HG03280 (cell line): ENCODE measurements around the gene LIFR.
"Not testable (repeated sequence)": the region's sequence is repeated elsewhere in the genome, so short reads cannot be mapped to it uniquely, and the experiment has no call there.

ENCODE experiments used
- ATAC-seq: cut with Tn5 transposase; IDR thresholded peaks from one replicate; pipeline ENCODE4 v1.9.1; 2021; ENCODE audit warnings: mild to moderate bottlenecking, moderate library complexity; ENCODE audit not compliant: unreplicated experiment

LIFR gene

GRCh38 chr5:38582975-38583319 lies 26.5 kb upstream of the LIFR start:
- ATAC-seq, result no peak

- ATAC-seq, result no peak
Measured at GRCh38 chr5:38582293-38582974, 26.0 kb upstream of the LIFR start.

DNA sequence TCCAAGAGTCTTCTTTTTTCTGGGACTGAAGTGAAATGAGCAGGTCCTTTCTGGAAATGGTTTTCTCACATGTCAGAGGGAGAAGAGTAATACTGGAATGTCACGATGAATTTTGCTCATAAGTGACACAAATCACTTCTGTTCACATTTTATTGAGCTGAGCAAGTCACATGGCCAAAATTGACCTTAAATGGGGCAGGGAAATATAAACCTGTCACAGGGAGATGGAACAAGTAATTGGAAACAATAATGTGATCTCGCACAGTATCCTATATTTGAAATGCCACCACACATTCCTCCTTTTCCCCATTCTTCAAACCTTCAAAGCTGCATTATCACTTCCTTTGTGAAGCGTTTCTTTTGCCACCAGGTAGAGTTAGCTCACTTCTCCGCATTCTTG lies 25.2 kb upstream of the LIFR start:
- no peak for ATAC-seq

DNA sequence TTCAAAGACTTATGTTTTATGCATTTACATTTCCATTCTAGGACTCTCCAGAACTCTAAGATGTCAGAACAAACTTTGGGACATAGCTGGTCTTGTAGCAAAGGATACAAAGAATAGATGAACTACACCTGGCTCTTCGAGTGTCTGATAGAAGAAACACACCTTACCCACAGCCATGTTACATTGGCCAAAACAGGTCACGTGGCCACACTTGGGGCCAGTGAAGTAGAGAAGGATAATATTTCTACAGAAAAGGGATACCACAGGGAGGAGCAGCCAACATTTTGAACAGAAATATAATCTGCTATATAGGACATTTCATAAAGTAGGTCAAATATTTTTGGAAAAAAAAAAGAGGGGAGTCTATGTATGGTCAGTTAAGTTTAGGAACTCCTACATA lies 22.7 kb upstream of the LIFR start:
- no peak for ATAC-seq

GRCh38 chr5:38576961-38577684 lies 20.7 kb upstream of the LIFR start:
- ATAC-seq, result no peak

DNA sequence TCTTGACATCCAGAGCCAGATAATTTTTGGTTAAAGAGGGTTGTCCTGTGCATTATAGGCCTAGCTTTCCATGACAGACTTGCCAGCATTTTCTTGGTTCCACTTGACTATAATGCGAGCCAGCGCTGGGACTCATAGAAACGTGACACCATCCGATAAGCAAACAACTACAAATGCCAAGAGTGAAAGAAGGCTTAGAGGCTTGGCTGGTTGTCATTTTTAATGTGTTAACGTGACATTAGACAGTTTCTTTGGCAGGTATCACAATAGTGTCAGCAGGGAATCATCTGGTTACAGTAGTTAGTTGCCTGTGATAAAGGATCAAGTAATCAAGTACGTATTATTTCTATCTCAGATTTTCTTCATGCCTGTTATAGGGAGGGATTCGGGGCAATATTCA lies 20.0 kb upstream of the LIFR start:
- ATAC-seq, result no peak

GRCh38 chr5:38575476-38575875 lies 19.0 kb upstream of the LIFR start:
- ATAC-seq, result no peak

- no peak for ATAC-seq
Measured at GRCh38 chr5:38574009-38574408, 17.6 kb upstream of the LIFR start.

DNA sequence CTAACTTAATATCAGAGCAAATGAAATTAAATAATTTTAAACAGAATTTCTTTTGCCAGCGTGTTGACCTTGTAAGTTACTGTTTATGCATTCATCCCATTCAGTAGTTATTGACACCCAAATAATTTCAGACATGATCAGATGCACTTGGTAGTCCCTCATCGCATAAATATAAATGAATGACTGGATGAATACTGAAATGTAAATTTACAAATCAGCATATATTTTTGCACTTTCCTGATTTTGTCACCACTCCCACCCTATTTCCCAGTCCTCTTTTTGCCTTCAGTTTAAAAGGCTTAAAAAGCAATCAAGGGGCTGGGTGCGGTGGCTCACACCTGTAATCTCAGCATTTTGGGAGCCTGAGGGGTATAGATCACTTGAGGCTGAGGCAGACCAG lies 17.1 kb upstream of the LIFR start:
- no peak for ATAC-seq

DNA sequence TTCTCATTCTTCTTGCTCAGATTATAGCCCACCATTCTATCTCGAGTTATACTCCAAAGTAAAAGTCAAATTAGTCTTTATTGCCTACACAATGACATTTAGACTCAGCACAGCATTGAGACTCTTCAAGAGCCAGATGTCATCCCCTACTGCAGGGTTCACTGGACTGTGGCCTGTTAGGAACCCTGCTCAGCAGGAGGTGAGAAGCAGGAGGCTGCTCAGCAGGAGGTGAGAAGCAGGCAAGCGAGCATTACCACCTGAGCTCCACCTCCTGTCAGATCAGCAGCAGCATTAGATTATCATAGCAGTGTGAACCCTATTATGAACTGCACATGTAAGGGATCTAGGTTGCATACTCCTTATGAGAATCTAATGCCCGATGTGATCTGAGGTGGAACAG lies 12.7 kb upstream of the LIFR start:
- ATAC-seq, result no peak

DNA sequence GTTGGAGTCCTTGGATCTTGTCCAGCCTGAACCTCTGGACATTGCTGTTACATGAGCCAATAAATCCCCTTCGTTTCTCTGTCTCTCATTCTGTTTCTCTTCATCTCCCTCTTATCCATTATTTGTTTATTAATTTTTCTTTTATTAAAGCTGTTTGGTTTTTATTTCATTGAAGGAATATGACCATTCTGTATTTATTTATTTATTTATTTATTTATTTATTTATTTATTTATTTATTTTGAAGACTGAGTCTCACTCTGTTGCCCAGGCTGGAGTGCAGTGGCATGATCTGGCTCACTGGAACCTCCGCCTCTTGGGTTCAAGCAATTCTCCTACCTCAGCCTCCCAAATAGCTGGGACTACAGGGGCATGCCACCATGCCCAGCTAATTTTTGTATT lies 10.9 kb upstream of the LIFR start:
- ATAC-seq, result not testable (repeated sequence)

- no peak for ATAC-seq
Measured at GRCh38 chr5:38563624-38564023, 7.2 kb upstream of the LIFR start.

GRCh38 chr5:38562444-38563210 lies 6.2 kb upstream of the LIFR start:
- ATAC-seq, result no peak

DNA sequence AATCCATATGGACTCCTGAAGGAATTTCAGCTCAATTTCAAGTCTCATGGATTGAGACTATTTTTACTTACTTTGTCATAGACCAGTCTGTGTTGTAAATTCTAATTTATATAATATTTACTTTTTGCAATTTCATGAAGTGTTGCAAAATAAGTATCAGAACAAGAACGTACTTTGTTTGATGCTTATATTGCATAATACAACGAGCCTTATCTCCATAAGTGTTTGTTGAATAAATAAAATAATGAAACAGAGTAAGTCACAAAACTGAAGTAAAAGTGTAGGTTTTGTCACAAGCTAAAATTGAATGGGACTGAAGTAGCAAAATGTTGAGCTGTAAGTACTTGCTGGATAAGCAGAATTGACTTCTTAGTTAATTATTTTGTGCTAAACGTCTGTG lies 3.0 kb upstream of the LIFR start:
- ATAC-seq, result no peak

DNA sequence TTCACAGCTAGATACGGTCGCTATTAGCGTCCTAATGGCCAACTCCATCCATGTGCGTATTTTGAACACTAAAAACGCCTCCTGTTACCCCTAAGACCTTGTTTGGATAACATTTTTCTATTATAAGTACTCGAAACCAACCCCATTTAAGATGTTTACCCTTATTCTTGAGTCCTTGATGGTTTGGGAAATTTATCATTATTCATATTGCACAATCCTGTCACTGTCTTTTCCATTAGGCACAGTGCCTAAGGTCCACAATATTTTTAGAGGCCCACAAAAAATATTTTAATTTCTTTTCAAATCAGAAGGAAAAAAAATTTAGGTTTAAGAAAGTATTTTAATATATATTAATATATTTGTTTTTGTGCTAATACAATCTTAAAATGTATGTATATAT lies 1.3 kb upstream of the LIFR start:
- ATAC-seq, result no peak

GRCh38 chr5:38557308-38557710 lies 863 bp upstream of the LIFR start:
- ATAC-seq, result no peak

DNA sequence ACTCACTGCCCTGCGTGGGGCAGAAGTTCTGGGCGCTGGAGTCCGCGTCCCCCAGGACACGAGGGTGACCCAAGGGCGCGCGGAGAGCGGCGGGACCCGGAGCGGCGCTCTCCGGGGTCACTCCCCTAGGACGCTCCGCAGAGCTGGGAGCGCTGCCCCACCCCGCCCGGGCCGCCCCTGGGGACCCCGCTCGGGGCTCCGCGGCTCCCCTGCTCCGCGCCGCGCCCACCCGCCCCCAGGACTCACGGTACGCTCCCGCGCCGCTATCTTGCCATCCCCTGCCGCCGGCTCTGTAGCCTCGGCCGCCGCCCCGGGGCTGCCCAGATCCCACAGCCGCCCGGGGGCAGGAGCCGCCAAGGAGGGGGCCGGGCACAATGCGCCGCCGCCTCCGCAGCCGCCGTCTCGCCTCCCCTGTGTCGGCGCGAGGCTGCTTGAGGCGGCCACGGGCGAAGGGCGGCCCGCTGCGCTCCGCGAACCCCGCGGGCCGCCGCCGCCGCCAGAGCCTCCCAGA lies 303 bp downstream of the LIFR start:
- no peak for ATAC-seq

DNA sequence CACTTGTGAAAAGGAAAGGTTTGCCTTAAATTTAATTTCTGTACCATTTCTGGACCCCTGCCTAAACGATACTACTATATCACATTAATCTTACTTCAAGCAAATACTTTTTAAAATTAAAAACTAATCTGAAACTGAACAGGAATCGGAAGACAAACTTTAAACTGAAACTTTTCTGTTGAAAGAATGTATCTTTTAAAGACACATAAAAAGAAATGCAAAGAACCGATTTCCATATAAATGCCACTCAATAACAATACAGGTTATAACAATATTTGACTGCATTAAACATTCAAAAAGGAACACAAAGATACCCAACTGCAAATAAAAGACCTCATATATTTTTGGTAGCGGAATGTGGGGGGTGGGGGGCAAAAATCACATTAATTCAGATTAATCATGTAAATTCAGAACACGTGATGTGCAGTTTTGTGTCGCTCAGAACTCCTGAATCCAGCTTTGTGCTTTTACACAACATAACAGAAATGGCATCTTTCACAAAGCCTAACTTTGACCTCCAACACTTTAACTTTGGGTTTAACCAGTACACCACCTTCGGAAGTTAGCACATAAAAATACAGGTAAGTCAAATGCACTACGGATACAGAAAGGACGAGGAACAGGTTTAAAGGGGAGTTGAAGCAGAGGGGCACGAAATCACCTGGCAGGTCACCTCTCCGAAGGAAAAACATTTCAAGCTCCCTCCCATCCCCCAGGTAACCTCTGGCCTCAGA lies 925 bp downstream of the LIFR start:
- ATAC-seq, result no peak

DNA sequence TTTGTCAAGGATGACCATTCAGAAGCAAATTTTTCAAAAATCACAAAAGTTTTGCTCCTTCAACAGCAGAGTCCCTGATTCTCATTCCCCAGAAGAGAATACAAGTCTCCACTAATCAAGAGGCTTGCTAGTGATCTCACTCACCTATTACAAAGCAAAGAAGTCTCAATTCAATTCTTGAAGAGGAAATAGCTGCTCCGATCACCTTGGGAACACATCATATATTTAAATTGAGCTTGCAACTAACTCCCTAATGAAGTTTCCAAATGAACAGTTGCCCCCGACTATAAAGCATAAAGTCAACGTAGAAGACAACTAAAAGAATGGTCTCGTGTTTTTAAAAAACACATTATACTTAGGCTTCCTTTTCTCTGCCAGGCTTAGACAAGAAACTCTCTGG lies 1.6 kb downstream of the LIFR start:
- no peak for ATAC-seq

DNA sequence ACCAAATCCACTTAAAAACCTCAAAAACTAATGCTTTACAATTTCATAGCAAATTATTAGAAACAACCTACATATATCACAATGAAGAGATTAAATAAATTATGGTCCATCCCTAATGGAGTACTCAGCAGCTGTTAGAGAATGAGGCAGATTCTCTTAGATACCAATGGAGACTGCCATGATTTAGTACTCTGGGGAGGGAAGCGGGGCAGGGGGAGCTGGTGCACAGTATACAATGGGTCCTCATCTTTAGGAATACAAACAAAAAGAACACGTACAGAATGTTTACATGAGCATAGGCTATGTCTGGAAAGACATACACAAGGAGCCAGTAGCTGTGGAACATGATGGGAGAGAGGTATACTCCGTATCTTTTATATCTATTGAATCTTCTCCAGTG lies 2.0 kb downstream of the LIFR start:
- no peak for ATAC-seq

- ATAC-seq, result no peak
Measured at GRCh38 chr5:38553001-38553521, 3.4 kb downstream of the LIFR start.
